Caco-2 (cell line): ENCODE results near the gene GALNT12. TPM values are rescaled to one million over a fixed set of nuclear protein-coding genes. Genes with fewer than 3 reads are reported as not detected.

ENCODE experiments used
- BruUV-seq: library from RNA; stranded (reverse); fragments of 400-500 nt; replicated peaks from 2 replicates; lab custom pipeline; 2021; lab: Mats Ljungman, UMichigan
- CTCF ChIA-PET: fragments of 300-600 bp; sonication (Branson Sonifier 250); formaldehyde crosslinking; loops from one replicate; lab custom pipeline; 2022; ENCODE audit warnings: antibody characterized with exemption; lab: Charles Lee
- POLR2A ChIA-PET: fragments of 300-600 bp; sonication (Branson Sonifier 250); formaldehyde crosslinking; loops from one replicate; lab custom pipeline; 2022; ENCODE audit warnings: antibody characterized with exemption; lab: Charles Lee
- DNase-seq, 2 experiments: peaks; one replicate each; pipeline versions ENCODE4 v3.0.0 to v3.0.0-alpha.2; 2020 to 2022
- H3K27me3 ChIP-seq: replicated peaks from 2 replicates; pipeline ENCODE4 v1.6.0; 2011; ENCODE audit warnings: low read length; ENCODE audit not compliant: control insufficient read depth, insufficient read depth
- H3K36me3 ChIP-seq: 2 replicates; pipeline ENCODE4 v1.5.1; 2011; ENCODE audit warnings: low read length; ENCODE audit not compliant: control insufficient read depth, insufficient read depth
- H3K4me1 ChIP-seq: fragments of 250-450 bp; sonication (Bioruptor Pico); 2 replicates; pipeline ENCODE4 v1.5.1; 2020; ENCODE audit warnings: mild to moderate bottlenecking
- H3K4me3 ChIP-seq: 2 replicates; pipeline ENCODE4 v1.5.1; 2011; ENCODE audit warnings: low read depth, mild to moderate bottlenecking, control low read depth, low read length
- H3K9me3 ChIP-seq: fragments of 250-450 bp; sonication (Bioruptor Pico); 2 replicates; pipeline ENCODE4 v1.5.1; 2020; ENCODE audit warnings: mild to moderate bottlenecking, moderate library complexity
- H3K27ac Mint-ChIP-seq: one replicate; pipeline ENCODE4 v1.8.0; 2022; ENCODE audit warnings: mixed read lengths; ENCODE audit not compliant: unreplicated experiment
- H3K27me3 Mint-ChIP-seq: one replicate; pipeline ENCODE4 v1.8.0; 2022; ENCODE audit warnings: mixed read lengths; ENCODE audit not compliant: insufficient read depth, unreplicated experiment
- H3K36me3 Mint-ChIP-seq: one replicate; pipeline ENCODE4 v1.8.0; 2022; ENCODE audit warnings: mild to moderate bottlenecking, mixed read lengths; ENCODE audit not compliant: insufficient read depth, unreplicated experiment
- H3K4me1 Mint-ChIP-seq: one replicate; pipeline ENCODE4 v1.8.0; 2022; ENCODE audit warnings: low read depth, mixed read lengths; ENCODE audit not compliant: unreplicated experiment
- H3K4me3 Mint-ChIP-seq: one replicate; pipeline ENCODE4 v1.8.0; 2022; ENCODE audit warnings: mild to moderate bottlenecking, moderate library complexity, mixed read lengths; ENCODE audit not compliant: unreplicated experiment
- H3K9me3 Mint-ChIP-seq: one replicate; pipeline ENCODE4 v1.8.0; 2022; ENCODE audit warnings: mixed read lengths; ENCODE audit not compliant: unreplicated experiment
- CTCF ChIP-seq, 2 experiments: fragments of 200-600 bp in 1 of 2; IDR thresholded peaks; 1 replicate in 1 of 2; 2 replicates in 1 of 2; pipeline versions ENCODE4 v1.5.1 to v1.8.0; 2011 to 2022; ENCODE audit warnings: antibody characterized with exemption in 1 of 2, control low read depth in 1 of 2, inconsistent platforms in 1 of 2, low read depth in 1 of 2, low read length in 1 of 2, mild to moderate bottlenecking in 1 of 2, moderate library complexity in 1 of 2; ENCODE audit not compliant: insufficient read depth in 1 of 2, severe bottlenecking in 1 of 2, unreplicated experiment in 1 of 2
- intact Hi-C: fragments of 100-400 bp; cut with micrococcal nuclease; formaldehyde crosslinking; loops from one replicate; pipeline ENCODE4 v1.10.0; 2022; ENCODE audit not compliant: unreplicated experiment
- total RNA-seq: library from RNA; stranded (reverse); gene quantifications from 2 replicates; pipeline ENCODE4 v1.2.3, GENCODE V29; 2022

GALNT12 gene
- total RNA-seq, 1 experiment from 2014 or later: 3.6 TPM

GRCh38 chr9:98771209-98771874, 36.1 kb upstream of the GALNT12 start:
- intact Hi-C loops: no loop called here
- Histone ChIP-seq H3K9me3 (no peaks in the 10 kb centered on the region), H3K36me3 (no peaks in the 10 kb centered on the region; the same call in none of the 2 replicates), H3K4me1 (peaks cover 17% of the 10 kb centered on the region), H3K4me3 (no peak overlapping the region), H3K27me3 (no peaks in the 10 kb centered on the region)
- Mint-ChIP-seq H3K4me1 (peaks cover 9% of the 10 kb centered on the region), H3K27me3 (no peaks in the 10 kb centered on the region), H3K27ac (no peak overlapping the region), H3K9me3 (no peaks in the 10 kb centered on the region), H3K36me3 (peaks cover 13% of the 10 kb centered on the region), H3K4me3 (no peak overlapping the region)
- no peak for DNase-seq
- CTCF ChIA-PET: no interaction called here
- BruUV-seq: no TSS peak
- no peak for TF ChIP-seq CTCF (IDR thresholded peaks at IDR 0.05; ENCODE audit: insufficient read depth in 1 of 2, low read depth in 1 of 2, low read length in 1 of 2, severe bottlenecking in 1 of 2, unreplicated experiment in 1 of 2)
- POLR2A ChIA-PET: no interaction called here

GRCh38 chr9:98772364-98773155, 34.9 kb upstream of the GALNT12 start:
- Mint-ChIP-seq H3K4me3 (no peak overlapping the region), H3K36me3 (peaks cover 20% of the 10 kb centered on the region), H3K27me3 (no peaks in the 10 kb centered on the region), H3K9me3 (no peaks in the 10 kb centered on the region), H3K27ac (no peak overlapping the region), H3K4me1 (peaks cover 14% of the 10 kb centered on the region)
- POLR2A ChIA-PET: no interaction called here
- Histone ChIP-seq H3K36me3 (no peaks in the 10 kb centered on the region; the same call in none of the 2 replicates), H3K9me3 (no peaks in the 10 kb centered on the region), H3K27me3 (no peaks in the 10 kb centered on the region), H3K4me3 (no peak overlapping the region), H3K4me1 (peaks cover 17% of the 10 kb centered on the region)
- TF ChIP-seq CTCF (IDR thresholded peaks at IDR 0.05; ENCODE audit: insufficient read depth in 1 of 2, low read depth in 1 of 2, low read length in 1 of 2, severe bottlenecking in 1 of 2, unreplicated experiment in 1 of 2): no peak
- DNase-seq: no peak
- CTCF ChIA-PET: no interaction called here
- intact Hi-C loops: no loop called here
- no TSS peak for BruUV-seq

- no peaks in the 10 kb centered on the region for H3K27me3 Mint-ChIP-seq
- no peaks in the 10 kb centered on the region for H3K9me3 Mint-ChIP-seq
- ChIA-PET CTCF (interaction anchor here (0.6 kb wide), 1 partner anchor 184 kb away, joined by 4 read pairs; no protein-coding TSS in a partner anchor), POLR2A (no interaction called here)
- peaks cover 20% of the 10 kb centered on the region for H3K36me3 Mint-ChIP-seq
- intact Hi-C loops: no loop called here
- peak overlapping the region; percentile 58 for H3K27ac Mint-ChIP-seq
- peak in 1 of 2 experiments; percentile 2 for TF ChIP-seq CTCF (IDR thresholded peaks at IDR 0.05; ENCODE audit: insufficient read depth in 1 of 2, low read depth in 1 of 2, low read length in 1 of 2, severe bottlenecking in 1 of 2, unreplicated experiment in 1 of 2)
- H3K4me1 Mint-ChIP-seq: peaks cover 15% of the 10 kb centered on the region
- H3K27me3 ChIP-seq: no peaks in the 10 kb centered on the region
- H3K4me3 Mint-ChIP-seq: no peak overlapping the region
- DNase-seq: no peak
- peaks cover 2% of the 10 kb centered on the region for H3K36me3 ChIP-seq
- H3K9me3 ChIP-seq: no peaks in the 10 kb centered on the region
- H3K4me3 ChIP-seq: no peak overlapping the region
- BruUV-seq: no TSS peak
- peaks cover 23% of the 10 kb centered on the region for H3K4me1 ChIP-seq
Observed at GRCh38 chr9:98773721-98774120, 33.7 kb upstream of the GALNT12 start.
